HepG2 (cell line): ENCODE measurements around the gene CHEK2. TPM values are rescaled to one million over a fixed set of nuclear protein-coding genes. Genes with fewer than 3 reads are reported as not detected.

Experiments
- ATAC-seq: fragments of 200-7000 bp; cut with Tn5 transposase; 3 replicates; pipeline ENCODE4 v1.9.1; 2020; ENCODE audit warnings: mild to moderate bottlenecking, moderate library complexity
- BruUV-seq: library from RNA; stranded (reverse); fragments of 400-500 nt; replicated peaks from 2 replicates; lab custom pipeline; 2021; lab: Mats Ljungman, UMichigan
- CTCF ChIA-PET: fragments of 300-600 bp; formaldehyde crosslinking; extraction: SDS; loops from one replicate; lab custom pipeline; 2021; ENCODE audit warnings: low total read pairs, inconsistent platforms, low intra/inter-chr PET ratio; lab: Yijun Ruan, JAX
- POLR2A ChIA-PET: fragments of 350-600 bp; sonication (Branson Sonifier 250); formaldehyde crosslinking; loops from one replicate; lab custom pipeline; 2020; ENCODE audit warnings: antibody characterized with exemption, inconsistent platforms; lab: Yijun Ruan, JAX
- DNase-seq: peaks from one replicate; pipeline ENCODE4 v3.0.0-alpha.2; 2015; ENCODE audit warnings: low spot score
- FAIRE-seq: peaks from 3 replicates; lab custom pipeline; 2011; peaks lifted over from hg19 to GRCh38; lab: Jason Lieb, UNC
- H2AFZ ChIP-seq: one replicate; pipeline ENCODE4 v1.6.1; 2011; ENCODE audit warnings: low read length, inconsistent platforms
- H3K27ac ChIP-seq: fragments of 300-600 bp; 3 replicates; pipeline ENCODE4 v1.8.0; 2011; ENCODE audit warnings: mixed run types, mild to moderate bottlenecking, mixed read lengths, low read length, inconsistent platforms; ENCODE audit not compliant: insufficient read depth; ENCODE audit errors: extremely low read length
- H3K27me3 ChIP-seq, 2 experiments: fragments of 200-600 bp in 1 of 2; 2 replicates in 1 of 2; 3 replicates in 1 of 2; pipeline versions ENCODE4 v1.6.0 to v1.8.0; 2011; ENCODE audit warnings: low read length in 2 of 2, mild to moderate bottlenecking in 2 of 2, moderate library complexity in 2 of 2, inconsistent platforms in 1 of 2; ENCODE audit not compliant: insufficient read depth in 2 of 2, control insufficient read depth in 1 of 2
- H3K36me3 ChIP-seq, 2 experiments: fragments of 200-600 bp in 1 of 2; replicated peaks in 1 of 2; 2 replicates in 1 of 2; 3 replicates in 1 of 2; pipeline versions ENCODE4 v1.5.1 to v1.8.0; 2011; ENCODE audit warnings: low read length in 2 of 2, inconsistent platforms in 1 of 2; ENCODE audit not compliant: insufficient read depth in 2 of 2, control insufficient read depth in 1 of 2
- H3K4me1 ChIP-seq: 2 replicates; pipeline ENCODE4 v1.5.1; 2012; ENCODE audit warnings: low read length, inconsistent platforms; ENCODE audit not compliant: insufficient read depth
- H3K4me2 ChIP-seq: 2 replicates; pipeline ENCODE4 v1.6.0; 2011; ENCODE audit warnings: low read depth, low read length, inconsistent platforms
- H3K4me3 ChIP-seq, 3 experiments: fragments of 200-600 bp in 1 of 3; sonication (generic), shearing (Covaris generic) in 1 of 3; replicated peaks in 1 of 3; 2 replicates each; pipeline ENCODE4 v1.5.1; 2011 to 2016; ENCODE audit warnings: low read length in 3 of 3, inconsistent platforms in 2 of 3, low read depth in 2 of 3, mild to moderate bottlenecking in 2 of 3, control low read depth in 1 of 3, mixed read lengths in 1 of 3; ENCODE audit not compliant: insufficient read depth in 1 of 3
- H3K79me2 ChIP-seq: one replicate; pipeline ENCODE4 v1.6.1; 2011; ENCODE audit warnings: low read length, inconsistent platforms; ENCODE audit not compliant: insufficient read depth
- H3K9ac ChIP-seq: 2 replicates; pipeline ENCODE4 v1.6.0; 2011; ENCODE audit warnings: mild to moderate bottlenecking, low read depth, low read length, inconsistent platforms; ENCODE audit not compliant: insufficient read depth
- H3K9me3 ChIP-seq: 2 replicates; pipeline ENCODE4 v1.5.1; 2012; ENCODE audit warnings: mild to moderate bottlenecking, low read length
- H4K20me1 ChIP-seq: 2 replicates; pipeline ENCODE4 v1.6.0; 2011; ENCODE audit warnings: inconsistent platforms, mild to moderate bottlenecking, low read length, moderate library complexity; ENCODE audit not compliant: insufficient read depth
- MTA3 ChIP-seq: sonication (generic); formaldehyde crosslinking; IDR thresholded peaks from 2 replicates; pipeline ENCODE4 v1.4.0; 2020; ENCODE audit warnings: missing genetic modification reagents
- MYNN ChIP-seq: sonication (generic); formaldehyde crosslinking; IDR thresholded peaks from 2 replicates; pipeline ENCODE4 v1.4.0; 2020; ENCODE audit warnings: mild to moderate bottlenecking, low read depth, missing genetic modification reagents
- NFE2L2 ChIP-seq: fragments of 150-350 bp; IDR thresholded peaks from 2 replicates; pipeline ENCODE4 v1.6.1; 2014; ENCODE audit warnings: low read length
- TAF1 ChIP-seq: sonication (generic); formaldehyde crosslinking; IDR thresholded peaks from 2 replicates; pipeline ENCODE4 v1.4.0; 2020; ENCODE audit warnings: missing genetic modification reagents
- ZKSCAN8 ChIP-seq: IDR thresholded peaks from 2 replicates; pipeline ENCODE4 v1.6.1; 2016; ENCODE audit warnings: borderline replicate concordance, missing genetic modification reagents, missing compliant biosample characterization
- WGBS: methylation state at CpG from one replicate; pipeline ENCODE4 v1.1.6; 2017; ENCODE audit warnings: low lambda C conversion rate; 5-methylcytosine and 5-hydroxymethylcytosine counted together
- in situ Hi-C: cut with HindIII; loops from 2 replicates; pipeline ENCODE4 v1.10.0; 2017; ENCODE audit warnings: low pct_unique_long_range_greater_than_20kb; ENCODE audit not compliant: extremely low pct_ligation_motif_present
- intact Hi-C: fragments of 100-400 bp; cut with micrococcal nuclease; formaldehyde crosslinking; loops from one replicate; pipeline ENCODE4 v1.10.0; 2022; ENCODE audit not compliant: unreplicated experiment
- polyA plus RNA-seq, 8 experiments: library from polyadenylated mRNA; depleted of rRNA in 3 of 8; stranded (reverse) in 7 of 8; unstranded in 1 of 8; fragments of >200 nt; fragmentation: Illumina TruSeq in 4 of 8; extraction: Trizol in 4 of 8; gene quantifications; 2 replicates each; pipeline versions ENCODE4 v1.2.1 to v1.2.3, GENCODE V29; 2011 to 2016; ENCODE audit warnings: low read depth in 4 of 8, missing spikeins in 1 of 8, mixed read lengths in 1 of 8; ENCODE audit not compliant: insufficient read depth in 1 of 8
- total RNA-seq, 5 experiments: library from RNA; depleted of rRNA; stranded (reverse); fragments of >200 nt; fragmentation: Illumina TruSeq; extraction: Trizol; gene quantifications; 2 replicates each; pipeline ENCODE4 v1.2.3, GENCODE V29; 2016; ENCODE audit warnings: low read depth in 1 of 5
- TF ChIP-seq, protein P1 (sequence below): sonication (generic); formaldehyde crosslinking; IDR thresholded peaks from 2 replicates; pipeline ENCODE4 v1.5.0; 2020; ENCODE audit warnings: mild to moderate bottlenecking, missing genetic modification reagents, borderline replicate concordance
- TF ChIP-seq, protein P2 (sequence below): sonication (generic); formaldehyde crosslinking; IDR thresholded peaks from 2 replicates; pipeline ENCODE4 v1.8.1; 2022; ENCODE audit warnings: low read depth, mild to moderate bottlenecking, missing genetic modification reagents
- TF ChIP-seq, protein P3 (sequence below): sonication (generic); formaldehyde crosslinking; IDR thresholded peaks from 2 replicates; pipeline ENCODE4 v1.4.0; 2020; ENCODE audit warnings: missing genetic modification reagents
- TF ChIP-seq, protein P4 (sequence below): sonication (generic); formaldehyde crosslinking; IDR thresholded peaks from 2 replicates; pipeline ENCODE4 v1.4.0; 2020; ENCODE audit warnings: missing genetic modification reagents, borderline replicate concordance
- TF ChIP-seq, protein P5 (sequence below): sonication (generic); formaldehyde crosslinking; IDR thresholded peaks from 2 replicates; pipeline ENCODE4 v1.4.0; 2020; ENCODE audit warnings: missing genetic modification reagents

The CHEK2 gene
- total and polyA plus RNA-seq, 2 of the 13 experiments (the other 11 are each of a cell fraction or from before 2014, with no cell fraction given): 27.0 to 40.5 TPM

DNA sequence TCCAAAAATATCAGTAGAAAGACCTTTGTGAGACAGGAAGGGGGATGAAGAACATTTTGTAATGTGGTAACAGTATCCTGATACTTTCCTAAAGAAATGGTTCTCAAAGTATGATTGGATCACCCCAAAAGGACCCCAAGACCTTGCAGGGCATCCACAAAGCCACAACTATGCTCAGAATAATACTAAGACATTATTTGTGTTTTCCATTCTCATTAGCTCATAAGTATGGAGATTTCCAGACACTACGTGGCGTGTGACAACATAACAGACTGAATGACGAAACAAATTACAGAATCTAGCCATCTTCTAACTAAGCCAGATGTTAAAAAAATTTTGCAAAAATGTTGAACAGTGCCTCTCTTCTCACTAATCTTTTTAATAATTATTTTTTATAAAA, 24.9 kb downstream of the CHEK2 start:
- DNase-seq (no peak), FAIRE-seq (no peak), ATAC-seq (no peak)
- Histone ChIP-seq H3K9ac (no peak overlapping the region), H3K4me3 (no peak overlapping the region), H3K27me3 (no peaks in the 10 kb centered on the region), H3K79me2 (no peaks in the 10 kb centered on the region), H3K4me1 (peaks cover 14% of the 10 kb centered on the region), H4K20me1 (no peaks in the 10 kb centered on the region), H2AFZ (no peak overlapping the region), H3K36me3 (peaks cover 2 to 12% of the 10 kb centered on the region in 2 experiments; a peak in 3 of 5 replicates), H3K27ac (no peak overlapping the region), H3K4me2 (no peak overlapping the region), H3K9me3 (no peaks in the 10 kb centered on the region)
- intact Hi-C loops (no loop called here), in situ Hi-C loops (no loop called here)
- ChIA-PET CTCF (no interaction called here), POLR2A (no interaction called here)
- BruUV-seq: no TSS peak
- WGBS: 98% methylated on average over 3 of the region's 3 CpGs
- TF ChIP-seq TAF1 (CRISPR knock-in tag) (no peak), ZKSCAN8 (no peak), NFE2L2 (no peak), MYNN (CRISPR knock-in tag) (no peak), MTA3 (CRISPR knock-in tag) (no peak)
- TF ChIP-seq, protein P1, sequence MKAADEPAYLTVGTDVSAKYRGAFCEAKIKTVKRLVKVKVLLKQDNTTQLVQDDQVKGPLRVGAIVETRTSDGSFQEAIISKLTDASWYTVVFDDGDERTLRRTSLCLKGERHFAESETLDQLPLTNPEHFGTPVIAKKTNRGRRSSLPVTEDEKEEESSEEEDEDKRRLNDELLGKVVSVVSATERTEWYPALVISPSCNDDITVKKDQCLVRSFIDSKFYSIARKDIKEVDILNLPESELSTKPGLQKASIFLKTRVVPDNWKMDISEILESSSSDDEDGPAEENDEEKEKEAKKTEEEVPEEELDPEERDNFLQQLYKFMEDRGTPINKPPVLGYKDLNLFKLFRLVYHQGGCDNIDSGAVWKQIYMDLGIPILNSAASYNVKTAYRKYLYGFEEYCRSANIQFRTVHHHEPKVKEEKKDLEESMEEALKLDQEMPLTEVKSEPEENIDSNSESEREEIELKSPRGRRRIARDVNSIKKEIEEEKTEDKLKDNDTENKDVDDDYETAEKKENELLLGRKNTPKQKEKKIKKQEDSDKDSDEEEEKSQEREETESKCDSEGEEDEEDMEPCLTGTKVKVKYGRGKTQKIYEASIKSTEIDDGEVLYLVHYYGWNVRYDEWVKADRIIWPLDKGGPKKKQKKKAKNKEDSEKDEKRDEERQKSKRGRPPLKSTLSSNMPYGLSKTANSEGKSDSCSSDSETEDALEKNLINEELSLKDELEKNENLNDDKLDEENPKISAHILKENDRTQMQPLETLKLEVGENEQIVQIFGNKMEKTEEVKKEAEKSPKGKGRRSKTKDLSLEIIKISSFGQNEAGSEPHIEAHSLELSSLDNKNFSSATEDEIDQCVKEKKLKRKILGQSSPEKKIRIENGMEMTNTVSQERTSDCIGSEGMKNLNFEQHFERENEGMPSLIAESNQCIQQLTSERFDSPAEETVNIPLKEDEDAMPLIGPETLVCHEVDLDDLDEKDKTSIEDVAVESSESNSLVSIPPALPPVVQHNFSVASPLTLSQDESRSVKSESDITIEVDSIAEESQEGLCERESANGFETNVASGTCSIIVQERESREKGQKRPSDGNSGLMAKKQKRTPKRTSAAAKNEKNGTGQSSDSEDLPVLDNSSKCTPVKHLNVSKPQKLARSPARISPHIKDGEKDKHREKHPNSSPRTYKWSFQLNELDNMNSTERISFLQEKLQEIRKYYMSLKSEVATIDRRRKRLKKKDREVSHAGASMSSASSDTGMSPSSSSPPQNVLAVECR (CRISPR knock-in tag): no peak
- TF ChIP-seq, protein P2, sequence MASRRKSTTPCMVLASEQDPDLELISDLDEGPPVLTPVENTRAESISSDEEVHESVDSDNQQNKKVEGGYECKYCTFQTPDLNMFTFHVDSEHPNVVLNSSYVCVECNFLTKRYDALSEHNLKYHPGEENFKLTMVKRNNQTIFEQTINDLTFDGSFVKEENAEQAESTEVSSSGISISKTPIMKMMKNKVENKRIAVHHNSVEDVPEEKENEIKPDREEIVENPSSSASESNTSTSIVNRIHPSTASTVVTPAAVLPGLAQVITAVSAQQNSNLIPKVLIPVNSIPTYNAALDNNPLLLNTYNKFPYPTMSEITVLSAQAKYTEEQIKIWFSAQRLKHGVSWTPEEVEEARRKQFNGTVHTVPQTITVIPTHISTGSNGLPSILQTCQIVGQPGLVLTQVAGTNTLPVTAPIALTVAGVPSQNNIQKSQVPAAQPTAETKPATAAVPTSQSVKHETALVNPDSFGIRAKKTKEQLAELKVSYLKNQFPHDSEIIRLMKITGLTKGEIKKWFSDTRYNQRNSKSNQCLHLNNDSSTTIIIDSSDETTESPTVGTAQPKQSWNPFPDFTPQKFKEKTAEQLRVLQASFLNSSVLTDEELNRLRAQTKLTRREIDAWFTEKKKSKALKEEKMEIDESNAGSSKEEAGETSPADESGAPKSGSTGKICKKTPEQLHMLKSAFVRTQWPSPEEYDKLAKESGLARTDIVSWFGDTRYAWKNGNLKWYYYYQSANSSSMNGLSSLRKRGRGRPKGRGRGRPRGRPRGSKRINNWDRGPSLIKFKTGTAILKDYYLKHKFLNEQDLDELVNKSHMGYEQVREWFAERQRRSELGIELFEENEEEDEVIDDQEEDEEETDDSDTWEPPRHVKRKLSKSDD (CRISPR knock-in tag): no peak
- TF ChIP-seq, protein P3, sequence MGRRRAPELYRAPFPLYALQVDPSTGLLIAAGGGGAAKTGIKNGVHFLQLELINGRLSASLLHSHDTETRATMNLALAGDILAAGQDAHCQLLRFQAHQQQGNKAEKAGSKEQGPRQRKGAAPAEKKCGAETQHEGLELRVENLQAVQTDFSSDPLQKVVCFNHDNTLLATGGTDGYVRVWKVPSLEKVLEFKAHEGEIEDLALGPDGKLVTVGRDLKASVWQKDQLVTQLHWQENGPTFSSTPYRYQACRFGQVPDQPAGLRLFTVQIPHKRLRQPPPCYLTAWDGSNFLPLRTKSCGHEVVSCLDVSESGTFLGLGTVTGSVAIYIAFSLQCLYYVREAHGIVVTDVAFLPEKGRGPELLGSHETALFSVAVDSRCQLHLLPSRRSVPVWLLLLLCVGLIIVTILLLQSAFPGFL (CRISPR knock-in tag): no peak
- TF ChIP-seq, protein P4, sequence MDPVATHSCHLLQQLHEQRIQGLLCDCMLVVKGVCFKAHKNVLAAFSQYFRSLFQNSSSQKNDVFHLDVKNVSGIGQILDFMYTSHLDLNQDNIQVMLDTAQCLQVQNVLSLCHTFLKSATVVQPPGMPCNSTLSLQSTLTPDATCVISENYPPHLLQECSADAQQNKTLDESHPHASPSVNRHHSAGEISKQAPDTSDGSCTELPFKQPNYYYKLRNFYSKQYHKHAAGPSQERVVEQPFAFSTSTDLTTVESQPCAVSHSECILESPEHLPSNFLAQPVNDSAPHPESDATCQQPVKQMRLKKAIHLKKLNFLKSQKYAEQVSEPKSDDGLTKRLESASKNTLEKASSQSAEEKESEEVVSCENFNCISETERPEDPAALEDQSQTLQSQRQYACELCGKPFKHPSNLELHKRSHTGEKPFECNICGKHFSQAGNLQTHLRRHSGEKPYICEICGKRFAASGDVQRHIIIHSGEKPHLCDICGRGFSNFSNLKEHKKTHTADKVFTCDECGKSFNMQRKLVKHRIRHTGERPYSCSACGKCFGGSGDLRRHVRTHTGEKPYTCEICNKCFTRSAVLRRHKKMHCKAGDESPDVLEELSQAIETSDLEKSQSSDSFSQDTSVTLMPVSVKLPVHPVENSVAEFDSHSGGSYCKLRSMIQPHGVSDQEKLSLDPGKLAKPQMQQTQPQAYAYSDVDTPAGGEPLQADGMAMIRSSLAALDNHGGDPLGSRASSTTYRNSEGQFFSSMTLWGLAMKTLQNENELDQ (CRISPR knock-in tag): no peak
- TF ChIP-seq, protein P5, sequence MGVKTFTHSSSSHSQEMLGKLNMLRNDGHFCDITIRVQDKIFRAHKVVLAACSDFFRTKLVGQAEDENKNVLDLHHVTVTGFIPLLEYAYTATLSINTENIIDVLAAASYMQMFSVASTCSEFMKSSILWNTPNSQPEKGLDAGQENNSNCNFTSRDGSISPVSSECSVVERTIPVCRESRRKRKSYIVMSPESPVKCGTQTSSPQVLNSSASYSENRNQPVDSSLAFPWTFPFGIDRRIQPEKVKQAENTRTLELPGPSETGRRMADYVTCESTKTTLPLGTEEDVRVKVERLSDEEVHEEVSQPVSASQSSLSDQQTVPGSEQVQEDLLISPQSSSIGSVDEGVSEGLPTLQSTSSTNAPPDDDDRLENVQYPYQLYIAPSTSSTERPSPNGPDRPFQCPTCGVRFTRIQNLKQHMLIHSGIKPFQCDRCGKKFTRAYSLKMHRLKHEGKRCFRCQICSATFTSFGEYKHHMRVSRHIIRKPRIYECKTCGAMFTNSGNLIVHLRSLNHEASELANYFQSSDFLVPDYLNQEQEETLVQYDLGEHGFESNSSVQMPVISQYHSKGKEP (CRISPR knock-in tag): no peak
